PC-9 (cell line): ENCODE data around the gene SSB.

Experiments
- CTCF ChIP-seq: fragments of 200-600 bp; sonication (generic); conservative IDR thresholded peaks from 2 replicates; pipeline ENCODE4 v1.6.1; 2017; ENCODE audit warnings: mixed run types, antibody characterized with exemption, mild to moderate bottlenecking, moderate library complexity
- EZH2 ChIP-seq: fragments of 200-600 bp; sonication (generic); IDR thresholded peaks from 2 replicates; pipeline ENCODE4 v1.8.0; 2017; ENCODE audit warnings: antibody characterized with exemption, low read depth

- TF ChIP-seq EZH2 (no peak), CTCF (no peak)
These were observed 4.8 kb downstream of the SSB start for GRCh38 chr2:169803480-169803879.
